NCI-H1436 (cell line): ENCODE results near the gene MYL11.
A peak's percentile ranks its signal among the peaks of the same experiment; 100 is the strongest.

Source experiments
- DNase-seq: peaks from one replicate; lab custom pipeline; 2025; lab: John Stamatoyannopoulos, UW

MYL11 gene

GRCh38 chr16:30371248-30371816 is 3.3 kb upstream of the MYL11 start:
- no peak for DNase-seq

GRCh38 chr16:30372038-30372712 is 2.4 kb upstream of the MYL11 start:
- no peak for DNase-seq

GRCh38 chr16:30372725-30373124 is 1.9 kb upstream of the MYL11 start:
- no peak for DNase-seq

- DNase-seq: no peak
Observed at GRCh38 chr16:30375864-30376263, 1.3 kb downstream of the MYL11 start.

GRCh38 chr16:30376461-30376902 is 1.9 kb downstream of the MYL11 start:
- DNase-seq: no peak

GRCh38 chr16:30377050-30377811 is 2.6 kb downstream of the MYL11 start:
- no peak for DNase-seq

GRCh38 chr16:30377812-30378235 is 3.2 kb downstream of the MYL11 start:
- DNase-seq: peak; percentile 89

- peak; percentile 98 for DNase-seq
Observed at GRCh38 chr16:30378236-30379157, 3.9 kb downstream of the MYL11 start.

- DNase-seq: no peak
Observed at GRCh38 chr16:30379158-30379783, 4.7 kb downstream of the MYL11 start.

- DNase-seq: no peak
Observed at GRCh38 chr16:30380072-30380802, 5.6 kb downstream of the MYL11 start.

- no peak for DNase-seq
Observed at GRCh38 chr16:30380803-30381208, 6.2 kb downstream of the MYL11 start.

- no peak for DNase-seq
Observed at GRCh38 chr16:30381291-30382041, 6.9 kb downstream of the MYL11 start.

GRCh38 chr16:30382111-30382881 is 7.7 kb downstream of the MYL11 start, which contains the start of gene SEPTIN1:
TSS of gene SEPTIN1 (minus strand) at chr16:30382561. CDS start at chr16:30382542, 19 bp downstream.
- DNase-seq: peak; percentile 59

GRCh38 chr16:30383521-30383920 is 8.9 kb downstream of the MYL11 start:
- DNase-seq: no peak

GRCh38 chr16:30394592-30395154 is 20.1 kb downstream of the MYL11 start:
- DNase-seq: peak; percentile 42

GRCh38 chr16:30395155-30395991 is 20.8 kb downstream of the MYL11 start, which contains the start of gene ZNF48:
TSS of gene ZNF48 (plus strand) at chr16:30395420. CDS start at chr16:30395795, 375 bp downstream.
- DNase-seq: peak; percentile 84

- no peak for DNase-seq
Observed at GRCh38 chr16:30395992-30396585, 21.5 kb downstream of the MYL11 start.
